Sciatic nerve (tissue), 2 donors: ENCODE results near the gene ZBTB16. TPM values are rescaled to one million over a fixed set of nuclear protein-coding genes. Genes with fewer than 3 reads are reported as not detected.

Source experiments
- ATAC-seq: fragments of 200-7000 bp; cut with Tn5 transposase; one replicate; pipeline ENCODE4 v1.9.1; 2020; ENCODE audit warnings: mild to moderate bottlenecking, moderate library complexity
- DNase-seq: peaks from one replicate; pipeline ENCODE4 v3.0.0-alpha.2; 2020; ENCODE audit warnings: low spot score
- intact Hi-C: fragments of 100-400 bp; cut with DNase I; formaldehyde crosslinking; loops from one replicate; pipeline ENCODE4 v1.14.2; 2022
- total RNA-seq: library from RNA; stranded (reverse); fragmentation: NEBNext Ultra II Directional; extraction: Animal tissue kit (Norgen Biotek cat#: 25700); gene quantifications from one replicate; pipeline ENCODE4 v1.2.1, GENCODE V29; 2021
- donor health status: DM: no; HTN: no; CAD: no.
- donor health status: DM: no; HTN: no; CAD: no.

ZBTB16 gene
- total RNA-seq, 1 donor from 2014 or later = 22.7 TPM

DNA sequence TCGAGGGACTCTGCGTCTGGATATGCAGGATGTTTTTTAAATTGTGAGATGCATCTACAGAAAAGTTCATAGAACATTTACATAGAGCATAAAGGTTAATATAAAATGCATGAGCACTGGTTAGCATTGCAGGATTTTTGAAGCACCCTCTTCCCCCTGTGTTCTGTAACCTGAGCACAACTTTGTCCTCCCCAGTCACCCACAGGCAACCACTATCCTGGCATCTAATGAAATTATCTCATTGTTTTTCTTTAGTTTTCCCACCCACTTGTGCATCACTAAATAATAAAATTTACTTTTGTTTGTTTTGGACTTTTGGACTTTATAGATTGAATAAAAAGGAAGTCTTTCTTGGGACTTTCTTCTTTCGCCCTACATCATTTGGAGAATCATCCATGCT lies 226.7 kb downstream of the ZBTB16 start:
- no peak for ATAC-seq
- intact Hi-C loops = no loop called here
- no peak for DNase-seq

DNA sequence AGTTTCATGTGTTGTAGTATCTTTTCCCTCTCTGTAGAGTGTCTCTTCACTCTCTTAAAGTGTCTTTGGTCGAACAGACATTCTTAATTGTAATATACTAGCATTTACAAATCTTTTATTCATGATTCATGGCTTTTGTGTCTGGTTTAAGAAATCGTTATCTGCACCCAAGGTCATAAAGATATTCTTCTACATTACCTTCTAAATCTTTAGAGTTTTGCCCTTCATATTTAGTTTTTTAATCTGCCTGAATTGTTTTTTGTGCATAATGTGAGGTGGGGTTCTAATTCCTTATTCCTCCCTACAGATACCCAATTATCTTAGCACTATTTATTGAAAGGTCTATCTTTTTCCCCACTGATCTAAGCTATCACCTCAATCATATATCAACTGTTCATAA lies 227.6 kb downstream of the ZBTB16 start:
- ATAC-seq (no peak), DNase-seq (no peak)
- intact Hi-C loops = no loop called here

GRCh38 chr11:114288136-114288535 lies 228.6 kb downstream of the ZBTB16 start:
- no peak for ATAC-seq
- DNase-seq = no peak
- intact Hi-C loops = no loop called here

- intact Hi-C loops = no loop called here
- DNase-seq (no peak), ATAC-seq (no peak)
Measured at GRCh38 chr11:114289779-114290178, 230.3 kb downstream of the ZBTB16 start.

GRCh38 chr11:114290503-114291235 lies 231.2 kb downstream of the ZBTB16 start:
- no peak for DNase-seq
- intact Hi-C loops = no loop called here
- no peak for ATAC-seq

DNA sequence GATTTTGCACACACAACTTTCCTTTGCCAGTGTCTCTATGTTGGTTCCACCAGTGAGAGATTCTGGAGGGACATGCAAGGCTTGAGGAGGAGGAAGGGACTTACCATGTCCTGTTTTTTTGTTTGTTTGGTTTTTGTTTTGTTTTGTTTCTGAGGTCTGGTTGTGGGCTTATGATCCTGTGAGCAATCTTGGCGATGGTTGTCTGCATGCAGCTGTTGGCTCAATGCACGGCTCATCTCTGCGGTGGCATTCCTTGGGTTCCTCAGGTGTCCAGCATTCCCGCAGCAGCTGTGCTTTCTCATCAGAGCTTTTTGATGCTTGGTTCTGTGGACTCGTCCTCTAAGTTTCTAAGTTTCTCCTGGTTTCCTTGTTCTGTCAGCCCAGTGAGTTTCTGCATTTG lies 231.9 kb downstream of the ZBTB16 start:
- intact Hi-C loops = no loop called here
- ATAC-seq (no peak), DNase-seq (no peak)

GRCh38 chr11:114291842-114292680 lies 232.6 kb downstream of the ZBTB16 start:
- ATAC-seq (no peak), DNase-seq (no peak)
- intact Hi-C loops = no loop called here

- intact Hi-C loops = no loop called here
- no peak for ATAC-seq
Measured at GRCh38 chr11:114293201-114293711, 233.7 kb downstream of the ZBTB16 start.

DNA sequence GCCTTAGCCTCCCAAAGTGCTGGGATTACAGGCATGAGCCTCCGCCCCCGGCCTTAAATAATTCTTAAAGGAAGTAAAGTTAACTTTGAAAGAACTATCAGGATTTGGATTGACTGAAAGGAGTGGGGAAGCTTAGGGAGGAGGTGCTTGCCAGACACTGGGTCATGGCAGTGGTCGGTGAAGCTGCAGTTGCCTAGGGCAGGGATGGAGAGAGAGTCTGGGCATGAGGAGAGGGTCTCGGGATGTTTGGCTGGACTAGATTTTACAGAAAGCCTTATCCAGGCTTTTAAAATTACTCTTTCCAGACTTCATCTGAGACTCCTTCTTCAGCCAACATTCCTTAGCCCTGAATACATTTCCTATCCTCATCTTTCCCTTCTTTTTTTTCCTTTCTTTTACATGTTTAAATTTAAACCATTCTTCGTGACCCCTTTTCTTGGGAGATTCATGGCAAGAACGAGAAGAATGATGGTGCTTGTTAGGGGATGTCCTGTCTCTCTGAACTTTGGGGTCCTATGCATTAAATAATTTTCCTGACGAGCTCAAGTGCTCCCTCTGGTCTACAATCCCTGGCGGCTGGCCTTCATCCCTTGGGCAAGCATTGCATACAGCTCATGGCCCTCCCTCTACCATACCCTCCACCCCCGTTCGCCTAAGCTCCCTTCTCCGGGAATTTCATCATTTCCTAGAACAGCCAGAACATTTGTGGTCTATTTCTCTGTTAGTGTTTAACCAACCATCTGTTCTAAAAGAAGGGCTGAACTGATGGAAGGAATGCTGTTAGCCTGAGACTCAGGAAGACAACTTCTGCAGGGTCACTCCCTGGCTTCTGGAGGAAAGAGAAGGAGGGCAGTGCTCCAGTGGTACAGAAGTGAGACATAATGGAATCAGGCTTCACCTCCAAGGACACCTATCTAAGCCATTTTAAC lies 236.4 kb downstream of the ZBTB16 start, which contains the start of gene NNMT:
NNMT (plus strand) TSS at position 724 of the 929 bp plus-strand sequence; CDS start at position 882, 158 bp downstream.
- ATAC-seq = peak; percentile 87
- intact Hi-C loops = no loop called here
- DNase-seq = peak; percentile 77

More at GRCh38 chr11:114293201-114293711, 233.7 kb downstream of the ZBTB16 start:
- DNase-seq = no peak

- DNase-seq = no peak
- intact Hi-C loops = no loop called here
- no peak for ATAC-seq
Measured at GRCh38 chr11:114296605-114297372, 237.3 kb downstream of the ZBTB16 start.

DNA sequence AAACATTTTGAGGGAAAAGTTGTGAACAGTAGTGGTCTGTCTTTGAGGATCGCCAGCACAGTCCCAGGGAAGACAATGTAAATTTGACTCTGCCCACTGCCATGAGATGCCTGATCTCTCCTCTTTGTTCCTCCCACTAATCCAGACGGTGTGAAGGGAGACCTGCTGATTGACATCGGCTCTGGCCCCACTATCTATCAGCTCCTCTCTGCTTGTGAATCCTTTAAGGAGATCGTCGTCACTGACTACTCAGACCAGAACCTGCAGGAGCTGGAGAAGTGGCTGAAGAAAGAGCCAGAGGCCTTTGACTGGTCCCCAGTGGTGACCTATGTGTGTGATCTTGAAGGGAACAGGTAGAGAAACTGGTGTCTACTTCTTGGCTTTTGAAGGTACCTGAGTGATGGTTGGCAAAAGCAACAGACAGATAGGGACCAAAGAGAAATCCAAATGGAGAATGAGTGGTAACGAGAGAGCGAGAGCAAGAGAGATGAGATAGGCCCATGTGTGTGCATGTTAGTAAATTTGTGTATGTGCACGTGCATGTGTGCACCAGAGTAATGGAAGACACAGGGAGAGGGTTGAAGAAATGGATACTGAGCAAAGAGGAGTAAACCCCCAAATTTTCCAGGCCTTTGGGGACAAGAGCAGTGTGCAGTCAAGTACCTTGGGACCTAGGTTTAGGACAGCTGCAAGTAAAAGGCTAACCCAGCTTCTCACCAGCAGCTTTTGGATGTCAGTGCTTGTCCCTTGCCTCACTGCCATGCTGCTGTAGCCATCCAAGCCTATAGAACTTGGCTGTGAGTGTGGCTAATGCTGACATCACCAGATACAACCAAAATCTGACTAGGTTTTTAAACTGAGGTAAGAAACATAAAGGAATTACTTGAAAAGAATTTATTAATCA lies 238.5 kb downstream of the ZBTB16 start:
- intact Hi-C loops = no loop called here
- DNase-seq = no peak
- no peak for ATAC-seq

DNA sequence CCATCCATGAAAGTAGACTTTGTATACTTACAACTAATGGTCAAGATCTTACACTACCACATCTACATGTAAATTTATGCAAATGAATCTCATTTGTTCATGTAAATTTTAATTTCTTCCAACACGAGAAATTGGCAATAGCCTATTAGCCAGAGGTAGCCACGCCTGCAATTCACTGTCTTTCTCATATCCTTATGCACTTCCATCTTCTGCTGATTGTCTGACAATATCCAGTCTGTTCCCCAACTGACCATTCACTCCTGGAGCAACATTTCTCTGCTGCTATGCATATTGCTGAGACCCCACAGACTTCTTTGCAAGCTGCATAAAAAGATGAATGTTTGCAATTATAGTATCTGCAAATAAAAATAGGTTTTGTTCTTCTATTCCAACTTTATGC lies 239.2 kb downstream of the ZBTB16 start:
- no peak for ATAC-seq
- no peak for DNase-seq
- intact Hi-C loops = no loop called here

Other genes with a start within 250 kb of the ZBTB16 start
- gene USP28, start 184.1 kb upstream of the ZBTB16 start, total RNA-seq = 23.0 TPM
- not detected for gene HTR3B, start 154.9 kb upstream of the ZBTB16 start, total RNA-seq
- gene HTR3A, start 84.6 kb upstream of the ZBTB16 start, total RNA-seq = not detected
- gene NNMT, start 236.7 kb downstream of the ZBTB16 start, total RNA-seq = 322 TPM